HT1080 (cell line): ENCODE data around the gene NF2. TPM values are rescaled to one million over a fixed set of nuclear protein-coding genes. Genes with fewer than 3 reads are reported as not detected.
A peak's percentile ranks its signal among the peaks of the same experiment; 100 is the strongest.

Experiments
- DNase-seq: peaks from one replicate; pipeline ENCODE4 v3.0.0-alpha.2; 2015; ENCODE audit warnings: low read depth
- total RNA-seq: library from RNA; depleted of rRNA; stranded (reverse); fragments of >200 nt; shearing (Covaris generic); gene quantifications from 2 replicates; pipeline ENCODE4 v1.2.3, GENCODE V29; 2014

Gene NF2
- total RNA-seq, 1 experiment from 2014 or later, result 209 TPM

DNA sequence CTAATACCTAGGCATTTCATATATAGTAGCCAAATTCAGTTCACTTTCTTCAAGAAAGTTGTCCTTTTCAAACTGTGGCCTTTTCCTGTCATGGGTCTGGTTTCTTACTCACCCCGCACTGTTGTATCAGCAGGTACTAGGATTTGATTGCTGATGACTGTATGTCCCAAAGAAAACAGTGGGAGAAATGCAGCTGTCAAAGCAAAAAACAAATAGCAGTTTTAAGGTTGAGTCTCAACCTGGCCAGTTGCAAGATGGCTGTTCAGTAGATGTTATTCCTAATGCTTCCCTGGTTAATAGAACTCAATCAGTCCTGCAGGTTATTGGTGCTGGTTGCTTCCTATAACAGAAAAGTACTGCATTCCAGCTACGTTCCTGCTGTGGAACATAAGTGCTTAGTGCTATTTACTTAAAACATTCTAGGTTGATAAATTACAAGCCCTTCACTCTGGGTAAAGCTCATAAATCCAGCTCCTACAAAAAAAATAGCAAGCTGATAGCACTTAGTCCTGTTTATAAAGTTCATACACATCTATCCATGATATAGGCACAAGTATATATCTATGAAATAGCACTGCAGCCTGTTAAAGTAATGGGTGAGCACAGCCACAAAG lies 26.6 kb downstream of the NF2 start:
- no peak for DNase-seq

DNA sequence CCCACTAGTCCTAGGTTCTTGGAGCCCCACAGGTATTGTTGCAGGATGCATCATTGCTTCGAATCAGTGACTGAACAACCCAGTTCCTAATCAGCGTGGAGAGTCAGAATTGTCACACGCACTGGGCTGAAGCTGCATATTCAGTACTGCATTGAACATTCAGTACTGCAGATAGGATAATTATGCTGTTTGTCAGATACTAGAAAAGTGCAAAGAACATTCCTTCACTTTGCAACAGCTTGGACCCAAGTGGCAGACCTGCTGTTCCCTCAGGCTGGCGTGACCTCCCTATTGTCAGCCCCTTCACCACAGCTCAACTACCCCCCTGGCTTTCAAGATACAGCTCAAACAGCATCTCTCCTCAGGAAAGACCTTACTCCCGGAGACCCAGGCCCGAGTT lies 27.6 kb downstream of the NF2 start:
- no peak for DNase-seq

DNA sequence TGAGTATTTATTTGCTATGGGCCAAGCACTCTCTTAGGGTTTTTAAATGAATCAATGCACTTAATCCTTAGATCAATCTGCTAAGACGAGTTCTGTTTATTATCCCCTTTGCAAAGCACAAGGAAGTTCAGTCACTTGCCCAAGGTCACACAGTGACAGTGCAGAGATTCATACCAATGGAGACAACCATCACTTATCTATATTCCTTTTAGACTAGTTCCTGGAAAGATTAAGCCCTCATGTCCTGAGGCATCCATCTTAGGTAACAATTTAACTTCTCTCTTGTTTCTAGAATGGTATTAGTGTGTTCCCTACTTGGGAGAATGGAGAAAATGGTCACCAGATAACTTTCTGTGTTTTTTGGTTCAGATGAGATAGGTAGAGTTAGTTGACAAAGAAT lies 28.3 kb downstream of the NF2 start:
- no peak for DNase-seq

DNA sequence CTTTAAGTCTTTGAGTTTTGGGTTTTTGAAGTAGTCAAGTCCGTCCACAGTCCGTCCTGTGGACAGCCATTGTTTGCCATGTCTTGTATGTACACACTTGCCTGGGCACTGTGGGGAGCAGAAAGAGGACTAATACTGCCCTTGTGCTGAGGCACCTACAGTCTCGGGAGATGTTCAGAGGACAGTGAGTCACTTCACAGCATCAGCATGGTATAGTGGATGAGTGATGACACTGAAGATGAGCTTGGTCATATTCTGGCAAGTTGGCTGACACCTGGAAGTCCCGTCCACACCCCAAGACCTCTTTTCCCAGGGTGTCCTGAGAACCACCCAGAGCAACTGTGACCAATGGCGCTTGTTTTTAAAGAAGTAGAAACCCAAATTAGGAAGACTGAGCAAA lies 29.2 kb downstream of the NF2 start:
- peak; percentile 39 for DNase-seq

DNA sequence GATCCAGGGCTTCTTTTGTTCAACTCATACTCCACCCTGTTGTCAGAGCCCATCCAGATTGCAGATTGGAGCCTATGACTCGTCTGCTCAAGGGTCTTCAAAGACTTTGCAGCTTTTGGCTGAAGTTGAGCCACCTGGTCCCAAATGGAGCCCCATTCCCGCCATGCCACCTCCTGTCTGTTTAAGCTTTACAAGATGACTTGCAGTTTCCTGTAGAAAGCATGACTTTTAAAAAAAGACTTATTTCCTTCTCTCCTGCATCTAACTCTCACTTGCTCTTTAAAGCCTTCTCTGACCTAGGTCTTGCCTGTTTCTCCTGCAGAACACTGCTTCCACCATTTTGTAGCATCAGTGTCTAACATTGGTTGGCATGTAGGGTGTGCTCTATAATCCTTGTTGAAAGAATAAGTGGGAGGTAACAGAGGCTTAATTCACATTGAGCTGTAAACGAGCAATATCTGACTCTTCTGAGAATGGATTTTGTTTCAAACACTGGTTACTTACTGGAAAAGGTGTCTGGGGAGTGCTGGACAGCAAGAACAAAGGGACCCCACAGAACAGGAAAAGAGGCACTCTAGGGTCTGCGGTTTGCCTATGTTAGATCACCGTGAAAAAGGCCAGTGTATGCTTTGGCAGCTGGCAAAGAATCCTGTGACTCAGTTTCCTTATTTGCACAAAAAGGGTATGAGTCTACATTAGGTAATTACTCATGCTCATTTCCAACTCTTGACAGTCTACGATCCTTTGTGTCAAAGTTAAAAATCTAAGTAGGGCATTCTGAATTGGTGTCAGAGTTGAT lies 30.3 kb downstream of the NF2 start:
- DNase-seq, result peak; percentile 96

DNA sequence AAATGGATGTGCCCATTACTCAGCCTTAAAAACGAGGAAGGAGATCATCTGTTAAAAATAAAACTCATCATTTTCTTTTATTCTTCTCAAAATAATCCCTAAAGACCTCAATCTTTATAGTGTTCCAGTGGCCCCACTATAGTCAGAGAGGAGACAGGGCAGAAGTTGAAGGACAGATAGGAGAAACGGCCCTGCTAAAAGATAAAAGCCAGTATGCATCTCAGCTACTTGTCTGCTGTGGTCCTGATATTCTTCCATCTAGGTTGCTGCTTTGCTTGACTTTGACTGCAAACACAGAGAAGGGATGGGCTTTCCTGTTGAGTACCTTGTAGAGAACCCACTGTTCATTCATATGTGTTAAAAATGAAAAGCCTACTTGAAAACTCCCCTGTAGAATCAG lies 31.4 kb downstream of the NF2 start:
- DNase-seq, result no peak

DNA sequence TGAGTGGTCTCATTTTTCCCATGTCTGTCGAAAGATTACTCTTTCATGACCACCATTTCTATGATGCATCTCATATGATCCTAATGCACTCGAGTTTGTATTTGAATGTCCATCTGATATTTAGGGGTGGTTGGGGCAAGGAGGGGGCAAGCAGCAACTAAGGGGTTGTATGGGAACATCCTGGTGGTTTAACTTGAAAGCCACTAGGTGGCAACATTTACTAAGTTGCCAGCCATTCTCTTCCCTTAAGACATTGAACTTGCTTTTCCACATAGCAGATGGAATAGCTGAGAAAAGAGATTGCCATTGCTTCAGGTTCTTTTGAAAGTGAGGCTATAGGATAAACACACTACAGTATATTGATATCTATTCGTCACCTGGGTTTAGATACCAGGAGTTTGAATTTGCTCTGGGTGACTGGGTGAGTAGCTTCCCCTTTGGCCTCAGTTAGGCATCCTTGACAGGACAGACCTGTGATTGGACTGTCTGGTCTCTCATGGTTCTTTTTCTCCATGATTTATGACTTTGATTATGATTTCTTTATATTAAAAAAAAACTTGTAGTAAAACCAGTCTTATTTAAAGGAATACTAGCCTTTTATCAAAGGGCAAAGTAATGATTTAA lies 32.4 kb downstream of the NF2 start:
- DNase-seq, result peak; percentile 56

DNA sequence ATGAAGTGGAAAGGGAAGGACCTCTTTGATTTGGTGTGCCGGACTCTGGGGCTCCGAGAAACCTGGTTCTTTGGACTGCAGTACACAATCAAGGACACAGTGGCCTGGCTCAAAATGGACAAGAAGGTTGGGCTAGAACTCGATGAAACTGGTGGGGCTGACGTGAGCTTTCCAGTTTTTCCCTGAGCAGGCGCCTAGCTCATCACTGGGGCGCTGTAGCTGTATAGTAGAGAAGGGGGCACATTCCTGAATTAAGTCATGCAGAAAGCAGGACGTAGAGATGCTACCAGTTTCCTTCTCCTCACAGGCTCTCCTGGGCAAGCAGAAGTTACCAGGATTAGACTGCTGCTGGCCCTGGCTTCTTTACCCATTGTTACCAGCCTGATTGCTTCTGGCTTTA lies 33.3 kb downstream of the NF2 start:
- no peak for DNase-seq

DNA sequence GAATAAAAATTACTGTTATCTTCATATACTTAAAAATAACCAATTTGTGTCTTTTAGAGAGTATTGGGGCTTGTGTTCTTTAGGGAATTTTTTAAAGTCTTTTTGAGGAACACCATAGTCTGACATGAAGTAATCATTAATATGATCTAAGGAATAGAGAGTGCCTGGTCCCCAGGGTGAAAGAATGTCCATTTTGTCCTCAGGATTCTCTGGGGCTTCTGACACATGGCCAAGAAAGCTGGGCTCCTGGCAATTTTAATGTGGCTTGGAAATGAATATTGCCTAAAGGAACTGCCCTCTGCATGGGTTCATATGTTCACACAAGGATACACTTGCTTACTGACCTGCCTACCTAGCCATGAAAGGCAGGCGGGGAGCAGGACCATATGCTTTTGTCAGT lies 33.7 kb downstream of the NF2 start:
- DNase-seq, result no peak

DNA sequence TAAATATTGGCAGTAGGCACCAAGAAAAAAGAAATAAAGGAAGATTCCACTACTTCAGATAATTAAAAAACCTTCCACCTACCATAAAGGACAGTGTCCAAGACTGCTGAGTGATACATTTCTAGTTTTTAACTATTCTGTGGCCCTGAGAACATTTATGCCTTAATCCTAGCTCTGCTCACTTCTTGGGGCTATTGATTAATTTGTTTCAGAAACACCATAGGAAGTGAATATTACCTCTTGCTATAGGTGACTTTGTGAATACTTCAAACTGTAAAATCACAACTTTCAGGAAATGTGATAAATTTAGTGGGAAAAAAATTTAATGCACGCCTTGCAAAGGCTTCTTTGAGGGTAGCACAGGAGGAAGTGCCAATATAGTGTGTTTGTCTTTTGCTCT lies 35.2 kb downstream of the NF2 start:
- no peak for DNase-seq

DNA sequence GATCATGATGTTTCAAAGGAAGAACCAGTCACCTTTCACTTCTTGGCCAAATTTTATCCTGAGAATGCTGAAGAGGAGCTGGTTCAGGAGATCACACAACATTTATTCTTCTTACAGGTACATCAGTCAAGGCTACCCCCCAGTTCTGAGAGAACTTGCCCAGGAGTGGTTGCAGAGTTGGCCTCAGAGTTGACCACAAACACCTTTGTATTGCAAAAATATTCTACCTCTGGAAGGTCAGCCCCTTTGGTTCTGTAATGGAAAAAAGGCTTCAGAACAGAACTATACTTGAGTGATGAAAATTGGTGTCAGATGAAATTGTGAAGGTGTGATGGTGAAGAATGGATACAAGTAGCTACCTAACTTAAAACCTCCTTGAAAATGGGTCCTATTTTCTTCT lies 35.7 kb downstream of the NF2 start:
- DNase-seq, result no peak

DNA sequence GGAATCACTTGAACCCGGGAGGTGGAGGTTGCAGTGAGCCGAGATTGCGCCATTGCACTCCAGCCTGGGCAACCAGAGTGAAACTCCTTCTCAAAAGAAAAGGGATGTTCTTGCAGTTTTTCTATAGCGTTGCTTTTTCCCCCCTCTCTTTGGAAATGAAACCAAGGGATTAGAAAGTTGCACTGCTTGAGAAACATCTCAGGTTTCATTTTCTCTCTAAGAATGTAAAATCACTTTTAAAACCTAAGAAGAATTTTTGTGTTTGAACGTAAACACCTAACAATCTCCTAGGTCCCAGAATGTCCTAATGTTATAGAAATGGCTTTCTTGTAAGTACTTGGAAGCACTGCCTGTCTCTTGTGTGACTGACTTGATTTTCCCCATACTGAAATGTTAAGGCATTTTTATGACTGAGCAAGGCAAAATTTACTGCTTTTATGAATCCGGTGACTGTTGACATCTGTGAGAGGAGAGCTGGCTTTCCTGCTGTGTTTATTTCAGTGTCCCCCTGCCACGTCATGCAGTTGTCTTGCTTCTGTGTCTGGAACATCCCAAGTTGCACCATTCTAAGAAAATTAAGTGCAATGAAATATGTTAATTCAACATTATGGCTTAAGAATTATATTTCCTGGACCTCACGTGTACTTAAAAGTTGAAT lies 37.7 kb downstream of the NF2 start:
- no peak for DNase-seq

DNA sequence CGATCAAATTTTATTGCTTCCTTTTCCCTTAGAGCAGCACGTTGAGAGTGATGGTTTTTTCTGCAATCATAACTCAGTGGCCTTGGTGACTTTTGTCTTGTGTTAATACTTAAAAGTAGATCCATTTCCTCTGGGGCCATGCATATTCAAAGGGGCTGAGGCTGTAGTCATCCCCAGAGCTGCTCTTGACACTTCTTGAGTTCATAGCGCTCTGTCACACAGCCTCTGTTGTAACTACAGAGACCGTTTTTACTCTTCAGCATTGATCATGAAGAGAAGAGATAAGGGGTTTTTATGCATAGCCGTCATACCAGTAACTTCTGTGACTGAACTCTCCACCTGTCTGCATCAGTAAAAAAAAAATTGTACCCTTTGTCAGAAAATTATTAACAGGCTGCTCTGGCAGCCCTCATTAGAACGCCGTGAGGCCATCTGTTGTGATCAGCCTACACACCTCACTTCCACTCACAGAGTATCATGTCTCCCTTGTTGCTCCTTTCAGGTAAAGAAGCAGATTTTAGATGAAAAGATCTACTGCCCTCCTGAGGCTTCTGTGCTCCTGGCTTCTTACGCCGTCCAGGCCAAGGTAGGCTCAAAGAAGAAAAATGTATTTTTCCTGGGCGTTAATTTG lies 38.4 kb downstream of the NF2 start:
- DNase-seq, result no peak

DNA sequence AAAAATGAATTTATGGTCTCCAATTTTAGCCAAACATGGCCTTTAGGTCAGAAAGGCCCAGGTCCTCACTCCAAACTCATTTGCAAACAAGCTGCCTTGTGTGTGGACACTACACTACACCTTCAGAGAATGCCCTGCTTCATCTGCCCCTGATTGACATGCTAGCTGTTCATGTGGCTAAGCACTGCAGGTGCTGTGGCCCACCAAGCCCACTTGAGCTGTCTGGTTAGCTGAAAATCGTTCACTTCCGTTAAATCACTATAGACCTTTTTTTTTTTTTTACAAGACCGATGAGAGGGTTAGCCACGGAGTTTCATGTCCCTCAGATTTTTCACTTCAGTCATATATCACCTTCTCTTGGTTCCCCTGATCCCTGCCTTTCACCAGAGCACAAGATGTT lies 39.3 kb downstream of the NF2 start:
- DNase-seq, result no peak

DNA sequence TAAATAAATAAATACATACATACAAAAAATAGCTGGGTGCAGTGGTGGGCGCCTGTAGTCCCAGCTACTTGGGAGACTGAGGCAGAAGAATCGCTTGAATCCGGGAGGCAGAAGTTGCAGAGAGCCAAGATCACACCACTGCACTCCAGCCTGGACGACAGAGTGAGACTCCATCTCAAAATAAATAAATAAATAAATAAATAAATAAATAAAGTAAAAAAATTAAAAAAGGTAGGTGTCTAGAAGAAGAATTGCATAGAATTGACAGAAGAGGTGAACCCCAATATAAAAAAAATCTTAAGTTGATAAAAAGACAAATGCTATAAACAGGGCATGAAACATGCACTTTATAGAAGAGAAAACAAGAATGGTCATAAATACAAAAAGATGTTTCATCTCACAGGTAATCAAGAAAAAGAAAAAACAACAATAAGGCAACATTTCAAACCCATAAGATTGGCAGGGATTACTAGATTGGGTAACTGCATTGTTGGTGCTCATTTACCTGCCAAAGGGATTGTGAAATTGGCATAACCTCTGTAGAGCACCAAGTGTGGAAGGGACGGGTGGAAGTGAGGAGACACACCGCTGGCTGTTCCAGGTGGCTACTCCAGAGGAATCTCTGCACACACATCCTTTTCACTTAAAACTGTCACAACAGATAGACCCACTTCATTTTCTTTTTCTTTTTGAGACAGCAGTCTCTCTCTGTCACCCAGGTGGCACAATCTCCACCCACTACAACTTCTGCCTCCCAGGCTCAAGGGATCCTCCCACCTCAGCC lies 44.7 kb downstream of the NF2 start:
- DNase-seq, result no peak

DNA sequence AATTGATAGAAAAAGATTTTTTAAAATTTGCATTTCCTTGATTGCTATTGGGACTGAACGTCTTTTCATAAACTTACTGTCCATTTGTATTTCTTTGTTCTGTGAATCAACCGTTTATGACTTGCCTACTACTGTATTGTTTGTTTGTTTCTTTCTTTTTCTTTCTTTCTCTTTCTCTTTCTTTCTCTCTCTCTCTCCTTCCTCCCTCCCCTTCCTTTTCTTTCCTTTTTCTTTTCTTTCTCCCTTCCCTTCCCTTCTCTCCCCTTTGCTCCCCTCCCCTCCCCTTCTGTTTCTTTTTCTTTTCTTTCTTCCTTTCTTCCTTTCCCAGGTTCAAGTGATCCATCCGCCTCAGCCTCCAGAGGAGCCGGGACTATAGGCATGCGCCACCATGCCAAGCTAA lies 46.9 kb downstream of the NF2 start:
- DNase-seq, result no peak

DNA sequence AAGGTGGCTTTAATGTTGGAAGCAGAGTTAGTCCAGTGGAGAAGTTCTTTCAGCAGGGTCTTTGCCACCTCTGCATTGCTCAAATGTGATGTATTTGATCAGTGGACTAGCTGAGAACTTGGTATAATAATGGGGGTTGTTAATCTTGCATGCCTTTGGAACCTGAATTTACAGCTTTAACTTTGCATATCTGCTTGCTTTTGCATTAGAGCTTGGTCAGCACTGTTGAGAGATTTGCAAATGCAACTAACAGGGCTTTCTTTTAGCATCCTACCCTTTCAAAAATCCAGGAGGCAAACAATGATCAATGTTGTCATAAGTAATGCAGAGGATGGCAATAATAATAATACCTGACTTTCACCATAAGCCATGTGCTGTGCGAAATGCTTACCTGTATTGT lies 48.2 kb downstream of the NF2 start:
- no peak for DNase-seq

DNA sequence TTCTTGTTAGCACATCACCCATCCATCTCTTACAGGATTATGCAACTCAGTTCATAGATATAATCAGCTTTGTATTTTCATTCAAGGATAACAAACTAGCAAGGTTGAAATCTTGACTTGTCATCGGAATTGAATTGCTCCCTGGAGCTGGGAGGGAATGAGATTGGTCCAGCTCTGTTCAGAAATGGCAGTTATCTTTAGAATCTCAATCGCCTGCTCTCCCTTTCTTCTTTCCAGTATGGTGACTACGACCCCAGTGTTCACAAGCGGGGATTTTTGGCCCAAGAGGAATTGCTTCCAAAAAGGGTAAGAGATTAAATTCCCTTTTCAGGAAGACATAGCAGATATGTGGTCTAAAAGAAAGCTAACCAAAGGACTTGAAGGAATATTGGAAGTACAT lies 51.0 kb downstream of the NF2 start:
- DNase-seq, result no peak

DNA sequence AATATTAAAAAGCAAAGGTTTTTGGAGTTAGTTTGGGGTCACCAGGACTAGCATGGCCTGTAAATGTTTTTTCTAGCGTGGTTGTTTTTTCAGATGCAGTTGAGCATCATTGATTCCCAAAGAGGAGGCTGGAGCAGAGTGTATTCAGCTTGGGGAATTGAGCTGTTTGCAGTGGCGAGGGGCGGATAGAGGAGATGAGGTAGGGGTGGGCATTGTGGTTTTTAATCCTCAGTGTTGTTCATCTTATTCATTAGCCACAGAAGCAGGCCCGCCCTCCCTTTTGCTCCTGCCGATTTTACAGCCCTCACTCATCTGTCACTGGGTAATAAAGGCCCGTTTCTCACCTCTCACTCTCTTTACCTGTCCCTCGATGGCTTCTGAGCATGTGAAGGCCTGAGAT lies 51.4 kb downstream of the NF2 start:
- no peak for DNase-seq

DNA sequence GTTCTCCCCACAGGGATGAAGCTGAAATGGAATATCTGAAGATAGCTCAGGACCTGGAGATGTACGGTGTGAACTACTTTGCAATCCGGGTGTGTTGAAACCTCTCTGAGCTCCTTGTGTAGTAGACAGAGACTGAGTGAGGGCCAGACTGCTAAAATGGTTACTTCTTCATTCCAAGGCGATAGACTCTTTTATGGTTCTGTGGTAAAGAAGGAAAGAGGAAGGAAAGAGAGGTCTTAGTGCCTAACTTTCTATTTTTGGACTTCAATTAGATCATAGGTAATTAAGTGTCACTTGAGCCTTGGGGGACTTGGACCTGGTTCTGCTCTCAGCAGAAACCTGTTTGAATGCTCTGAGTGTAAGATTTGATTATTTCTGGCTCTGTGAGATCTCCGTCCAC lies 54.7 kb downstream of the NF2 start:
- no peak for DNase-seq

DNA sequence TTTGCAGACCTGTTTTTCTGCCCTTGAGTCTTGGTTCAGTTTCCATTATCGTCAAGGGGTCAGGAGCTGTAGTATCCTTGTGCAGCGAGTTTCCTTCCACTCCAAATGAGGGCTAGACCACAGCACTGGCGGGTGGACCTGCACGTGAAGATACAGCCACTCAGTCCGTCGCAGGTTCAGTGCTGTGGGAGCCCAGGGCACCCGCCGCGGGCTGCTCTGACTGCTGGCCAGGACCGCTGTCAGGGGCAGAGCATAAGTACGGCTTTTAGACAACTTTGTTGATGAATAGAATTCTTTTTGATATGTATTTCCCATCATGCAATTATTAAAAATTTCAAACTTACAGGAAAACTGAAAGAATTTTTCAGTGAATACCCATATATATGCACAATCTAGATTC lies 56.6 kb downstream of the NF2 start:
- DNase-seq, result no peak
